Thyroid gland (tissue), 4 donors: ENCODE measurements around the gene ATP1B2. TPM values are rescaled to one million over a fixed set of nuclear protein-coding genes. Genes with fewer than 3 reads are reported as not detected.

Experiments used
- DNase-seq, 2 donors: peaks; one replicate each; pipeline ENCODE4 v3.0.0-alpha.2; 2019
- H3K27ac ChIP-seq, 3 donors: fragments of 200-600 bp; sonication (generic); 1 replicate in 2 of 3; 2 replicates in 1 of 3; pipeline ENCODE4 v1.5.1; 2016 to 2019; ENCODE audit warnings: mild to moderate bottlenecking in 1 of 3, moderate library complexity in 1 of 3
- H3K27me3 ChIP-seq: fragments of 200-600 bp; sonication (generic); one replicate; pipeline ENCODE4 v1.5.1; 2019
- H3K36me3 ChIP-seq, 2 donors: fragments of 200-600 bp; sonication (generic); one replicate each; pipeline ENCODE4 v1.5.1; 2016 to 2019
- H3K4me1 ChIP-seq, 2 donors: fragments of 200-600 bp; sonication (generic); one replicate each; pipeline ENCODE4 v1.5.1; 2017 to 2019
- H3K4me3 ChIP-seq, 3 donors: fragments of 200-600 bp; sonication (generic); replicated peaks in 1 of 3; 1 replicate in 2 of 3; 2 replicates in 1 of 3; pipeline ENCODE4 v1.5.1; 2016; ENCODE audit warnings: mild to moderate bottlenecking in 1 of 3
- H3K9me3 ChIP-seq: fragments of 200-600 bp; sonication (generic); one replicate; pipeline ENCODE4 v1.5.1; 2017
- POLR2A ChIP-seq, 2 donors: fragments of 450-650 bp; IDR thresholded peaks; one replicate each; pipeline ENCODE4 v1.6.1; 2017; ENCODE audit warnings: antibody characterized with exemption in 2 of 2, mild to moderate bottlenecking in 2 of 2, moderate library complexity in 1 of 2
- WGBS, 2 donors: methylation state at CpG; one replicate each; pipeline ENCODE4 v1.1.5; 2017; 5-methylcytosine and 5-hydroxymethylcytosine counted together
- intact Hi-C: fragments of 100-400 bp; cut with DNase I; formaldehyde crosslinking; loops from one replicate; pipeline ENCODE4 v1.15.1; 2023
- total RNA-seq, 4 donors: library from RNA; depleted of rRNA; stranded (reverse); fragments of >200 nt; gene quantifications; one replicate each; pipeline ENCODE4 v1.2.3, GENCODE V29; 2016
- TF ChIP-seq, protein P1 (sequence below), 6 experiments: fragments of 200-600 bp in 3 of 6; fragments of 450-650 bp in 3 of 6; sonication (generic) in 3 of 6; IDR thresholded peaks; one replicate each; pipeline ENCODE4 v1.5.1; 2016 to 2019; ENCODE audit warnings: antibody characterized with exemption in 6 of 6, mild to moderate bottlenecking in 2 of 6, inconsistent platforms in 1 of 6, moderate library complexity in 1 of 6

ATP1B2 gene
- total RNA-seq, 4 donors from 2014 or later, result 0.40 to 1.7 (median 0.90) TPM

- no peak overlapping the region for H3K27ac ChIP-seq
- WGBS, 2 donors, result 32 to 33% methylated on average over 22 to 23 of the region's 24 CpGs
- no peaks in the 10 kb centered on the region for H3K9me3 ChIP-seq
- no peak for TF ChIP-seq POLR2A (IDR thresholded peaks at IDR 0.05)
- TF ChIP-seq, protein P1, sequence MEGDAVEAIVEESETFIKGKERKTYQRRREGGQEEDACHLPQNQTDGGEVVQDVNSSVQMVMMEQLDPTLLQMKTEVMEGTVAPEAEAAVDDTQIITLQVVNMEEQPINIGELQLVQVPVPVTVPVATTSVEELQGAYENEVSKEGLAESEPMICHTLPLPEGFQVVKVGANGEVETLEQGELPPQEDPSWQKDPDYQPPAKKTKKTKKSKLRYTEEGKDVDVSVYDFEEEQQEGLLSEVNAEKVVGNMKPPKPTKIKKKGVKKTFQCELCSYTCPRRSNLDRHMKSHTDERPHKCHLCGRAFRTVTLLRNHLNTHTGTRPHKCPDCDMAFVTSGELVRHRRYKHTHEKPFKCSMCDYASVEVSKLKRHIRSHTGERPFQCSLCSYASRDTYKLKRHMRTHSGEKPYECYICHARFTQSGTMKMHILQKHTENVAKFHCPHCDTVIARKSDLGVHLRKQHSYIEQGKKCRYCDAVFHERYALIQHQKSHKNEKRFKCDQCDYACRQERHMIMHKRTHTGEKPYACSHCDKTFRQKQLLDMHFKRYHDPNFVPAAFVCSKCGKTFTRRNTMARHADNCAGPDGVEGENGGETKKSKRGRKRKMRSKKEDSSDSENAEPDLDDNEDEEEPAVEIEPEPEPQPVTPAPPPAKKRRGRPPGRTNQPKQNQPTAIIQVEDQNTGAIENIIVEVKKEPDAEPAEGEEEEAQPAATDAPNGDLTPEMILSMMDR (IDR thresholded peaks at IDR 0.05), result no peak
- H3K27me3 ChIP-seq, result peaks cover 8% of the 10 kb centered on the region
- peaks cover 9 to 12% of the 10 kb centered on the region in 2 donors for H3K4me1 ChIP-seq
- intact Hi-C loops, result no loop called here
- no peak overlapping the region for H3K4me3 ChIP-seq
- peaks cover 0 to 4% of the 10 kb centered on the region in 2 donors for H3K36me3 ChIP-seq
- peak; percentile 17 to 42 for DNase-seq
Measured at GRCh38 chr17:7703584-7704479, 53.1 kb downstream of the ATP1B2 start.

DNA sequence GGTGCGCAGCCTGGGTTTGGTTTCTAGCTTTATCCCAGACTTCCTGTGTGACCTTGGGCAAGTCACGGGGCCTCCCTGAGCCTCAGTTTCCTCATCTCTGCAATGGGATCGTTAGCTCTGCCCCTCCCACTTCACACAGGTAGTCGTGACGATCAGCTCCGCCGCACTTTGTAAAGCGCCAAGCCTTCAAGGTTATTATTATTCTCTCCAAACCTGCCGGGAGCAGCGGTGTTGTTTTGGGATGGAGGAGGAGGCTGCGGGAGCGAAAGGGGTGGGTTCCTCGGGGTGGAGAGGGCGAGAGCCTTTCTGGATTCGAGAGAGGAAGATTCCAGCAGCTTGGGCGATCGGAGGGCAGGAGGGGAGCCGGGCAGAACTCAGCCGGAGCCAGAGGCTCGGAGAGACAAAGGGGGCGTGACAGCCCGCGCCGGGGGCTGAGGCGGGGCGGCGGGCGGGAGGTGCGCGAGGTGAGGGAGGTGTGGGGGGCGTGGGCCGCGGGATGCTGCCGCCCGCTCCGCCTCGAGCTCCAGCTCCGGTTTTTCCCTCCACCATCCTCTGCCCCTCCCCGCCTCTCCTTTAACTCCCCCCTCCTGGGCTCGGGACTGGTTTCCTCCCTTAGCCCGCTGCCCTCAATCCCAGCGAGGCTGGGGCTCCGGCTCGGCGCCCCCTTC lies 54.0 kb downstream of the ATP1B2 start, which contains the start of gene EFNB3:
EFNB3 (plus strand) TSS at position 602 of the 668 bp plus-strand sequence. CDS start 397 bp downstream, outside the sequence.
- no peak within 1 kb of the TSS for H3K27ac ChIP-seq
- peaks cover 9 to 12% of the 10 kb centered on the region in 2 donors for H3K4me1 ChIP-seq
- DNase-seq, result peak in 1 of 2 donors; percentile 24
- 4% methylated on average over 22 to 35 of the region's 45 CpGs for WGBS, 2 donors
- H3K9me3 ChIP-seq, result no peaks in the 10 kb centered on the region
- TF ChIP-seq, protein P1 (IDR thresholded peaks at IDR 0.05), result no peak
- no peak for TF ChIP-seq POLR2A (IDR thresholded peaks at IDR 0.05)
- peak within 1 kb of the TSS in 1 of 3 donors; percentile 23 for H3K4me3 ChIP-seq
- H3K36me3 ChIP-seq, result peaks cover 0 to 4% of the 10 kb centered on the region in 2 donors
- H3K27me3 ChIP-seq, result peaks cover 8% of the 10 kb centered on the region
- intact Hi-C loops, result no loop called here

GRCh38 chr17:7705269-7706255 lies 54.8 kb downstream of the ATP1B2 start:
- peak overlapping the region in 1 of 3 donors; percentile 23 for H3K4me3 ChIP-seq
- intact Hi-C loops, result no loop called here
- no peak for TF ChIP-seq POLR2A (IDR thresholded peaks at IDR 0.05)
- TF ChIP-seq, protein P1 (IDR thresholded peaks at IDR 0.05), result no peak
- no peak for DNase-seq
- WGBS, 2 donors, result 9 to 12% methylated on average over 20 to 22 of the region's 50 CpGs
- peaks cover 9 to 12% of the 10 kb centered on the region in 2 donors for H3K4me1 ChIP-seq
- no peak overlapping the region for H3K27ac ChIP-seq
- peaks cover 8% of the 10 kb centered on the region for H3K27me3 ChIP-seq
- H3K9me3 ChIP-seq, result no peaks in the 10 kb centered on the region
- peaks cover 0 to 4% of the 10 kb centered on the region in 2 donors for H3K36me3 ChIP-seq

- no peaks in the 10 kb centered on the region for H3K9me3 ChIP-seq
- H3K27ac ChIP-seq, result no peak overlapping the region
- peaks cover 8% of the 10 kb centered on the region for H3K27me3 ChIP-seq
- intact Hi-C loops, result no loop called here
- H3K36me3 ChIP-seq, result no peaks in the 10 kb centered on the region
- H3K4me3 ChIP-seq, result no peak overlapping the region
- peaks cover 9 to 12% of the 10 kb centered on the region in 2 donors for H3K4me1 ChIP-seq
- TF ChIP-seq, protein P1 (IDR thresholded peaks at IDR 0.05), result no peak
- no peak for TF ChIP-seq POLR2A (IDR thresholded peaks at IDR 0.05)
- 94% methylated on average over 3 of the region's 3 CpGs for WGBS, 2 donors
- no peak for DNase-seq
Measured at GRCh38 chr17:7706631-7707354, 56.1 kb downstream of the ATP1B2 start.
